ENCODE data around the gene ILKAP. TPM values are rescaled to one million over a fixed set of nuclear protein-coding genes. Genes with fewer than 3 reads are reported as not detected.

Gene ILKAP
- total RNA-seq, 4 donors from 2014 or later: 9.2 to 78.0 (median 29.1) TPM

- no peaks in the 10 kb centered on the region for H3K27me3 ChIP-seq
- H3K27ac ChIP-seq: peak overlapping the region; percentile 6 to 29
- DNase-seq: peak in 1 of 2 donors; percentile 17
- no peaks in the 10 kb centered on the region for H3K9me3 ChIP-seq
- H3K4me3 ChIP-seq: no peak overlapping the region
- TF ChIP-seq POLR2A (IDR thresholded peaks at IDR 0.05): no peak
- no peak for TF ChIP-seq CTCF (IDR thresholded peaks at IDR 0.05)
- no peaks in the 10 kb centered on the region for H3K36me3 ChIP-seq
- intact Hi-C loops (cut with DNase I; ENCODE audit: low total_unique reads): no loop called here
- H3K4me1 ChIP-seq: peaks cover 5 to 12% of the 10 kb centered on the region in 2 donors
These were observed 33.0 kb downstream of the ILKAP start for GRCh38 chr2:238170386-238171071.

- no peak for DNase-seq
- no peak overlapping the region for H3K4me3 ChIP-seq
- peak overlapping the region; percentile 23 to 29 for H3K27ac ChIP-seq
- peaks cover 5 to 12% of the 10 kb centered on the region in 2 donors for H3K4me1 ChIP-seq
- intact Hi-C loops (cut with DNase I; ENCODE audit: low total_unique reads): no loop called here
- H3K36me3 ChIP-seq: no peaks in the 10 kb centered on the region
- no peaks in the 10 kb centered on the region for H3K9me3 ChIP-seq
- H3K27me3 ChIP-seq: no peaks in the 10 kb centered on the region
- TF ChIP-seq CTCF (IDR thresholded peaks at IDR 0.05) (no peak), POLR2A (IDR thresholded peaks at IDR 0.05) (no peak)
These were observed 33.7 kb downstream of the ILKAP start for GRCh38 chr2:238169708-238170251.

GRCh38 chr2:238169048-238169707, 34.3 kb downstream of the ILKAP start:
- Histone ChIP-seq H3K9me3 (no peaks in the 10 kb centered on the region), H3K4me3 (no peak overlapping the region), H3K27me3 (peaks cover 0 to 2% of the 10 kb centered on the region in 2 donors), H3K27ac (peak overlapping the region; percentile 23 to 41), H3K4me1 (peaks cover 5 to 12% of the 10 kb centered on the region in 2 donors), H3K36me3 (no peaks in the 10 kb centered on the region)
- DNase-seq: peak; percentile 45 to 73
- intact Hi-C loops (cut with DNase I; ENCODE audit: low total_unique reads): no loop called here
- TF ChIP-seq POLR2A (IDR thresholded peaks at IDR 0.05): no peak
- no peak for TF ChIP-seq CTCF (IDR thresholded peaks at IDR 0.05)

- H3K4me3 ChIP-seq: no peak overlapping the region
- DNase-seq: no peak
- H3K36me3 ChIP-seq: no peaks in the 10 kb centered on the region
- no peak for TF ChIP-seq POLR2A (IDR thresholded peaks at IDR 0.05)
- peaks cover 5 to 19% of the 10 kb centered on the region in 2 donors for H3K4me1 ChIP-seq
- no peaks in the 10 kb centered on the region for H3K9me3 ChIP-seq
- H3K27me3 ChIP-seq: peaks cover 0 to 7% of the 10 kb centered on the region in 2 donors
- H3K27ac ChIP-seq: peak overlapping the region; percentile 13 to 41
- intact Hi-C loops (cut with DNase I; ENCODE audit: low total_unique reads): no loop called here
These were observed 35.1 kb downstream of the ILKAP start for GRCh38 chr2:238168196-238169047.

GRCh38 chr2:238167761-238168160, 35.7 kb downstream of the ILKAP start:
- intact Hi-C loops (cut with DNase I; ENCODE audit: low total_unique reads): no loop called here
- no peak overlapping the region for H3K4me3 ChIP-seq
- H3K27ac ChIP-seq: no peak overlapping the region
- DNase-seq: no peak
- peaks cover 0 to 7% of the 10 kb centered on the region in 2 donors for H3K27me3 ChIP-seq
- no peak for TF ChIP-seq POLR2A (IDR thresholded peaks at IDR 0.05)
- no peak for TF ChIP-seq CTCF (IDR thresholded peaks at IDR 0.05)
- peaks cover 5 to 20% of the 10 kb centered on the region in 2 donors for H3K4me1 ChIP-seq
- H3K36me3 ChIP-seq: no peaks in the 10 kb centered on the region
- H3K9me3 ChIP-seq: no peaks in the 10 kb centered on the region
